GM23248 (cell line): ENCODE measurements around the gene ABCC6. TPM values are rescaled to one million over a fixed set of nuclear protein-coding genes. Genes with fewer than 3 reads are reported as not detected.

Experiments
- DNase-seq: peaks from one replicate; pipeline ENCODE4 v3.0.0-alpha.2; 2015
- H2AFZ ChIP-seq: fragments of 200-600 bp; sonication (generic); 2 replicates; pipeline ENCODE4 v1.6.1; 2016; ENCODE audit warnings: antibody characterized with exemption
- H3F3A ChIP-seq: fragments of 200-600 bp; sonication (generic); 2 replicates; pipeline ENCODE4 v1.6.1; 2016; ENCODE audit warnings: mild to moderate bottlenecking, antibody characterized with exemption, mixed run types; ENCODE audit not compliant: insufficient read depth
- H3K27ac ChIP-seq: fragments of 200-600 bp; sonication (generic); 2 replicates; pipeline ENCODE4 v1.5.1; 2016; ENCODE audit warnings: mild to moderate bottlenecking
- H3K27me3 ChIP-seq: fragments of 200-600 bp; sonication (generic); replicated peaks from 2 replicates; pipeline ENCODE4 v1.6.1; 2016; ENCODE audit warnings: mild to moderate bottlenecking; ENCODE audit not compliant: insufficient read depth
- H3K36me3 ChIP-seq: fragments of 200-600 bp; sonication (generic); 2 replicates; pipeline ENCODE4 v1.6.1; 2016; ENCODE audit warnings: low read depth, mild to moderate bottlenecking
- H3K4me1 ChIP-seq: fragments of 200-600 bp; sonication (generic); 2 replicates; pipeline ENCODE4 v1.6.1; 2016; ENCODE audit warnings: mild to moderate bottlenecking; ENCODE audit not compliant: insufficient read depth
- H3K4me2 ChIP-seq: fragments of 200-600 bp; sonication (generic); one replicate; pipeline ENCODE4 v1.6.1; 2016; ENCODE audit warnings: mild to moderate bottlenecking; ENCODE audit not compliant: unreplicated experiment
- H3K4me3 ChIP-seq: fragments of 200-600 bp; sonication (generic); 2 replicates; pipeline ENCODE4 v1.5.1; 2016; ENCODE audit warnings: mild to moderate bottlenecking
- H3K79me2 ChIP-seq: fragments of 200-600 bp; sonication (generic); 2 replicates; pipeline ENCODE4 v1.6.1; 2016; ENCODE audit warnings: mild to moderate bottlenecking; ENCODE audit not compliant: insufficient read depth
- H3K9ac ChIP-seq: fragments of 200-600 bp; sonication (generic); 2 replicates; pipeline ENCODE4 v1.6.1; 2016; ENCODE audit warnings: mild to moderate bottlenecking
- H3K9me2 ChIP-seq: fragments of 200-600 bp; sonication (generic); 2 replicates; pipeline ENCODE4 v1.6.1; 2016; ENCODE audit warnings: mixed run types, mild to moderate bottlenecking, moderate library complexity; ENCODE audit not compliant: insufficient read depth
- H3K9me3 ChIP-seq: fragments of 200-600 bp; sonication (generic); one replicate; pipeline ENCODE4 v1.6.1; 2017; ENCODE audit warnings: low read depth
- H4K20me1 ChIP-seq: fragments of 200-600 bp; sonication (generic); 2 replicates; pipeline ENCODE4 v1.6.0; 2016; ENCODE audit not compliant: insufficient read depth
- EZH2 ChIP-seq: fragments of 200-600 bp; sonication (generic); IDR thresholded peaks from 2 replicates; pipeline ENCODE4 v1.6.1; 2018; ENCODE audit warnings: antibody characterized with exemption, mild to moderate bottlenecking; ENCODE audit not compliant: insufficient read depth, poor library complexity, severe bottlenecking
- EZH2phosphoT487 ChIP-seq: fragments of 200-600 bp; sonication (generic); IDR thresholded peaks from 2 replicates; pipeline ENCODE4 v1.6.1; 2018; ENCODE audit warnings: antibody characterized with exemption, moderate library complexity, mild to moderate bottlenecking, low read depth; ENCODE audit not compliant: insufficient read depth
- WGBS, 2 experiments: methylation state at CpG; one replicate each; pipeline ENCODE4 v1.1.6; 2015 to 2017; ENCODE audit warnings: low lambda C conversion rate in 2 of 2, low coverage in 1 of 2; ENCODE audit errors: missing lambda C conversion rate in 2 of 2; 5-methylcytosine and 5-hydroxymethylcytosine counted together
- in situ Hi-C: fragments of 300-500 bp; cut with MboI; formaldehyde crosslinking; loops from 2 replicates; pipeline ENCODE4 v1.15.0; 2020
- polyA plus RNA-seq: library from polyadenylated mRNA; unstranded; fragments of >200 nt; fragmentation: Nextera tagmentation; extraction: Ambion mirVana; gene quantifications from 2 replicates; pipeline ENCODE4 v1.2.1, GENCODE V29; 2016
- total RNA-seq: library from RNA; depleted of rRNA; stranded (reverse); fragments of >200 nt; shearing (Covaris generic); gene quantifications from 2 replicates; pipeline ENCODE4 v1.2.3, GENCODE V29; 2014

The ABCC6 gene
- total and polyA plus RNA-seq, 2 experiments from 2014 or later = 0.24 TPM; not detected in 1

DNA sequence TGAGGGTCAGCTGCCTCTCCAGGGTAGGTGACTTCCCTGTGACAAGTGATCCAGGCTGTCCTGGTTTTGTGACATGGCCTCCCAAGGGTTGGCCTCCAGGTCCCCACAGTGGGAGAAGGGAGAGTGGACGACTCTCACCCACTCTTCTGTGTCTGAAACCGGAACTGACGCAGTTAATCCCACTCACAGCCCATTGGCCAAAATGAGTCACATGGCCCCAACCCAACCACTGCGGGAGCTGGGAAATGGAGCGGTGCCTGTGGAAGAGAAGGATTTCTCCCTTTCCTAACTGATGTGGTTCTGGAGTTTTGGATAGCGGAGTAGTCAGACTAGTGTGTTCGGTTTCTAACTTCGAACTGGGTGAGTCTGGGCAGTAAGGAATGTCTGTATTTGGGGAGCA lies 79.4 kb downstream of the ABCC6 start:
- WGBS, 2 experiments = 84% methylated on average over 8 of the region's 8 CpGs
- no peaks in the 10 kb centered on the region for H3K4me1 ChIP-seq
- H3K27me3 ChIP-seq = no peaks in the 10 kb centered on the region
- H3K9me2 ChIP-seq = no peaks in the 10 kb centered on the region
- H3K4me3 ChIP-seq = no peak overlapping the region
- H3F3A ChIP-seq = no peaks in the 10 kb centered on the region; the same call in 1 of the 2 replicates
- TF ChIP-seq EZH2 = no peak
- no peak for TF ChIP-seq EZH2phosphoT487
- H3K9me3 ChIP-seq = no peaks in the 10 kb centered on the region
- H4K20me1 ChIP-seq = no peaks in the 10 kb centered on the region
- H3K79me2 ChIP-seq = no peaks in the 10 kb centered on the region
- H3K9ac ChIP-seq = no peak overlapping the region
- no peak overlapping the region for H3K27ac ChIP-seq
- in situ Hi-C loops = no loop called here
- DNase-seq = no peak
- H2AFZ ChIP-seq = no peak overlapping the region
- H3K36me3 ChIP-seq = peaks cover 18% of the 10 kb centered on the region; the same call in 1 of the 2 replicates
- H3K4me2 ChIP-seq = no peak overlapping the region

DNA sequence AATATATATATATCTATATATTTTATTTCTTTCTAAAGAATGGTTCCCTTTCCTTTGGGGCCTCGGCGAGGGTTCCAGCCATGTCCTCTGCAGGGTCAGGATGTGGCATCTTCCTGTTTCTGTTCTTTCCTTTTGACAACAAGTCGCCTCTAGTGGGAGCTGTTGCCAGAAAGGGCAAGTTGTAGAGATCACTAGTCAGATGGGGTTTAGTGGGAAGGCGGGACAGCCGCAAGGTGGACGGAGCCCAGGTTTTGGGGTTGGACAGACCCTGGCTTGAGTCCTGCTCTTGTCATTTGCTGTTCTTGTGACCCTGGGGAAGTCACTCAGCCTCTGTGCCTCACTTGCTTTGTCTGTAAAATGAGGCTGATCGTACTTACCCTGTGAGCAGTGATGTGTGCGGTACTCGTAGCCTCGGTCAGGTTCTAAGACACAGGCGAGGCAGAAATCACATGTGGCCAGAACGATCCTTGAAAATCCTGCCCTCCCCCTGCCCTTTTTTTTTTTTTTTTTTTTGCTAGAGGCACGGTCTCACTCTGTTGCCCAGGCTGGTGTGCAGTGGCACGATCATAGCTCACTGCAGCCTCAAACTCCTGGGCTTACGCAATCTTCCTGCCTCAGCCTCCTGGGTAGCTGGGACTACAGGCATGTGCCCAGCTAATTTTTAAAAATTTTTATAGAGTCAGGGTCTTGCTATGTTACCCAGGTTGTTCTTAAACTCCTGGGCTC lies 80.1 kb downstream of the ABCC6 start:
- Histone ChIP-seq H3K27me3 (no peaks in the 10 kb centered on the region), H3K4me2 (no peak overlapping the region), H3K36me3 (peaks cover 25% of the 10 kb centered on the region; the same call in 1 of the 2 replicates), H3K79me2 (no peaks in the 10 kb centered on the region), H3K4me1 (no peaks in the 10 kb centered on the region), H3K4me3 (no peak overlapping the region), H3F3A (no peaks in the 10 kb centered on the region; the same call in 1 of the 2 replicates), H3K27ac (no peak overlapping the region), H3K9me3 (no peaks in the 10 kb centered on the region), H4K20me1 (no peaks in the 10 kb centered on the region), H3K9ac (no peak overlapping the region), H3K9me2 (no peaks in the 10 kb centered on the region), H2AFZ (no peak overlapping the region)
- in situ Hi-C loops = no loop called here
- peak; percentile 21 for DNase-seq
- TF ChIP-seq EZH2phosphoT487 (no peak), EZH2 (no peak)
- 94 to 95% methylated on average over 15 of the region's 15 CpGs for WGBS, 2 experiments

DNA sequence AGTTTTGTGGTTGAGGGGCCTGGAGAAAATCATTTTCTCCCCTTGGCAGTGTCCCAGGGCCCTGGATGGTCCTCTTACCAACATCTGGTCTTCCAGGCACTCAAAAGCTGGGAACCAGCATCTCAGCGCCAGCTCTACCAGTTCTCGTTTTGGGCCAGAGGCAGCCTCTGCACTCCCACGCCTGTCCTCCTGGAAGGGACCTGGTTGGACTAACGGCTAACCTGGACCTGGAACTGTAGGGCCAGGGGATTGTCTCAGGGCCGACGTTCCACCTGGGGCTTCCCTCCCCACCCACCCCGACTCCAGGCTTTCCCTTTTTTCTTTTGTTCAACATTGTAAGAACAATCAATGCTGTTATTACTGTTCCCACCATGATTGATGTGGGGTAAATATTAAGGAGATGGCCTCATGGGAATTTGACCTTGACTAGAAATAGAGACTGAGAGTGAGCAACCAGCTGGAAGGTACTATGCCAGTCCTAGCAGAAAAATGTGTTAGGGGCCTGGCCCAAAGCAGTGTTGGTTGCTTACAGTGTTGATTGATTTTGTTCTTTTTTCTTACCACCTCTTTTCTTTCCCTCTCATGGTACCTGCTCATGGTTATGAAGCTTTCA lies 81.4 kb downstream of the ABCC6 start:
- WGBS, 2 experiments = 75 to 81% methylated on average over 4 to 7 of the region's 7 CpGs
- H3K9me3 ChIP-seq = no peaks in the 10 kb centered on the region

DNA sequence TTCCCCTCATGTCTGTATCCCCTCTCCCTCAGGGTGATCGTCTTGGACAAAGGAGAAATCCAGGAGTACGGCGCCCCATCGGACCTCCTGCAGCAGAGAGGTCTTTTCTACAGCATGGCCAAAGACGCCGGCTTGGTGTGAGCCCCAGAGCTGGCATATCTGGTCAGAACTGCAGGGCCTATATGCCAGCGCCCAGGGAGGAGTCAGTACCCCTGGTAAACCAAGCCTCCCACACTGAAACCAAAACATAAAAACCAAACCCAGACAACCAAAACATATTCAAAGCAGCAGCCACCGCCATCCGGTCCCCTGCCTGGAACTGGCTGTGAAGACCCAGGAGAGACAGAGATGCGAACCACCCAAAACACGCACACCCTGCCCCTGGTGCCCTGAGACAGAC lies 82.2 kb downstream of the ABCC6 start:
- H3K4me2 ChIP-seq = no peak overlapping the region
- H3K4me3 ChIP-seq = no peak overlapping the region
- peaks cover 40% of the 10 kb centered on the region; the same call in 1 of the 2 replicates for H3K36me3 ChIP-seq
- in situ Hi-C loops = no loop called here
- H3K9me2 ChIP-seq = no peaks in the 10 kb centered on the region
- no peak overlapping the region for H3K9ac ChIP-seq
- TF ChIP-seq EZH2phosphoT487 (no peak), EZH2 (no peak)
- no peaks in the 10 kb centered on the region for H3K27me3 ChIP-seq
- no peak for DNase-seq
- H3K4me1 ChIP-seq = no peaks in the 10 kb centered on the region
- WGBS, 2 experiments = 93% methylated on average over 11 of the region's 11 CpGs
- H3K9me3 ChIP-seq = no peaks in the 10 kb centered on the region
- H4K20me1 ChIP-seq = no peaks in the 10 kb centered on the region
- no peak overlapping the region for H3K27ac ChIP-seq
- no peaks in the 10 kb centered on the region for H3K79me2 ChIP-seq
- H3F3A ChIP-seq = no peaks in the 10 kb centered on the region; the same call in 1 of the 2 replicates
- no peak overlapping the region for H2AFZ ChIP-seq

More for the DNA sequence above, 81.4 kb downstream of the ABCC6 start:
- in situ Hi-C loops = no loop called here
- Histone ChIP-seq H3K36me3 (peaks cover 34% of the 10 kb centered on the region; the same call in 1 of the 2 replicates), H3K27me3 (no peaks in the 10 kb centered on the region), H3K4me2 (no peak overlapping the region), H3K9ac (no peak overlapping the region), H2AFZ (no peak overlapping the region), H3K79me2 (no peaks in the 10 kb centered on the region), H4K20me1 (no peaks in the 10 kb centered on the region), H3K4me3 (no peak overlapping the region), H3K27ac (no peak overlapping the region), H3K9me2 (no peaks in the 10 kb centered on the region), H3F3A (no peaks in the 10 kb centered on the region; the same call in 1 of the 2 replicates), H3K4me1 (no peaks in the 10 kb centered on the region)
- no peak for TF ChIP-seq EZH2
- TF ChIP-seq EZH2phosphoT487 = no peak
- no peak for DNase-seq
